Spleen (tissue), 7 donors: ENCODE data around the gene TBPL1.

Source experiments
- CTCF ChIP-seq, 11 experiments: fragments of 200-600 bp in 7 of 11; fragments of 450-650 bp in 4 of 11; sonication (generic) in 4 of 11; IDR thresholded peaks in 8 of 11; conservative IDR thresholded peaks in 3 of 11; 1 replicate in 7 of 11; 2 replicates in 4 of 11; pipeline versions ENCODE4 v1.4.0 to v1.8.0; 2016 to 2021; ENCODE audit warnings: antibody characterized with exemption in 11 of 11, inconsistent platforms in 4 of 11, mild to moderate bottlenecking in 1 of 11
- POLR2A ChIP-seq, 3 donors: fragments of 450-650 bp; IDR thresholded peaks; one replicate each; pipeline ENCODE4 v1.5.1; 2017; ENCODE audit warnings: antibody characterized with exemption in 3 of 3, mild to moderate bottlenecking in 1 of 3
- POLR2AphosphoS5 ChIP-seq, 3 donors: sonication (generic); formaldehyde crosslinking; IDR thresholded peaks; one replicate each; pipeline ENCODE4 v1.5.1; 2017; ENCODE audit warnings: antibody characterized with exemption in 3 of 3
- donor health status: DM: no; HTN: no; CAD: no; lungs with moderate emphysema.
- donor health status: DM: no; HTN: no; CAD: no.
- donor health status: DM: no; HTN: no; CAD: no.

GRCh38 chr6:133947302-133947900, 5.6 kb upstream of the TBPL1 start:
- TF ChIP-seq POLR2A (IDR thresholded peaks at IDR 0.05), result no peak
- TF ChIP-seq CTCF (IDR thresholded peaks at IDR 0.05 in 8 of 11, conservative IDR thresholded peaks at IDR 0.05 in 3 of 11), result no peak
- no peak for TF ChIP-seq POLR2AphosphoS5 (IDR thresholded peaks at IDR 0.05)
